ENCODE measurements around the gene NLGN4X. TPM values are rescaled to one million over a fixed set of nuclear protein-coding genes. Genes with fewer than 3 reads are reported as not detected.

Gene NLGN4X
- total RNA-seq, 4 donors from 2014 or later = 0.45 to 3.2 (median 0.86) TPM

DNA sequence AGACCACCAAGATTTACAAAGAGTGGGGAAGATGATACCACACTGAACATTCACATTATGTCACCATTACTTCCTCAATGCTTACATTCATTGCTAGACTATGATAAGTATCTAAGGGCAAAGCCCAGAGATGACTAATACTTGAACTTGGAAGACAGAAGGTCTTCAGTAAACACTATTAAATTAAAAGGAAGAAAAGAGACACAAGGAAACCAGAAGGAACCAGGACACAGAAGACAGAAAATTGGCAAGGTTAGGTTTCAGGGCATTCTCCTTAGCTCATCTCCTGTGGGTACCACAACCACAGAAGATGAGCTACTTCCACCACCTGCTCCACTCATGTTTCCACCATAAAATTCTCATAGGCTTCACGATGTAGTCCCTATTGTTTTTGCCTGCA lies 64.9 kb downstream of the NLGN4X start:
- WGBS, 2 donors = 67 to 92% methylated on average over 1 of the region's 1 CpG
- H3K4me1 ChIP-seq = no peaks in the 10 kb centered on the region
- H3K4me3 ChIP-seq (replicated peaks in 1 of 3) = no peak overlapping the region
- TF ChIP-seq POLR2A (IDR thresholded peaks at IDR 0.05) = no peak
- TF ChIP-seq, protein P1, sequence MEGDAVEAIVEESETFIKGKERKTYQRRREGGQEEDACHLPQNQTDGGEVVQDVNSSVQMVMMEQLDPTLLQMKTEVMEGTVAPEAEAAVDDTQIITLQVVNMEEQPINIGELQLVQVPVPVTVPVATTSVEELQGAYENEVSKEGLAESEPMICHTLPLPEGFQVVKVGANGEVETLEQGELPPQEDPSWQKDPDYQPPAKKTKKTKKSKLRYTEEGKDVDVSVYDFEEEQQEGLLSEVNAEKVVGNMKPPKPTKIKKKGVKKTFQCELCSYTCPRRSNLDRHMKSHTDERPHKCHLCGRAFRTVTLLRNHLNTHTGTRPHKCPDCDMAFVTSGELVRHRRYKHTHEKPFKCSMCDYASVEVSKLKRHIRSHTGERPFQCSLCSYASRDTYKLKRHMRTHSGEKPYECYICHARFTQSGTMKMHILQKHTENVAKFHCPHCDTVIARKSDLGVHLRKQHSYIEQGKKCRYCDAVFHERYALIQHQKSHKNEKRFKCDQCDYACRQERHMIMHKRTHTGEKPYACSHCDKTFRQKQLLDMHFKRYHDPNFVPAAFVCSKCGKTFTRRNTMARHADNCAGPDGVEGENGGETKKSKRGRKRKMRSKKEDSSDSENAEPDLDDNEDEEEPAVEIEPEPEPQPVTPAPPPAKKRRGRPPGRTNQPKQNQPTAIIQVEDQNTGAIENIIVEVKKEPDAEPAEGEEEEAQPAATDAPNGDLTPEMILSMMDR (IDR thresholded peaks at IDR 0.05) = no peak
- H3K27ac ChIP-seq = no peak overlapping the region
- intact Hi-C loops (cut with DNase I) = no loop called here
- no peak for DNase-seq
- H3K9me3 ChIP-seq = no peaks in the 10 kb centered on the region
- no peaks in the 10 kb centered on the region for H3K36me3 ChIP-seq
- no peaks in the 10 kb centered on the region for H3K27me3 ChIP-seq

- Histone ChIP-seq H3K9me3 (no peaks in the 10 kb centered on the region), H3K27ac (no peak overlapping the region), H3K4me3 (replicated peaks in 1 of 3) (no peak overlapping the region), H3K4me1 (no peaks in the 10 kb centered on the region), H3K36me3 (no peaks in the 10 kb centered on the region), H3K27me3 (no peaks in the 10 kb centered on the region)
- TF ChIP-seq, protein P1 (IDR thresholded peaks at IDR 0.05) = no peak
- no peak for TF ChIP-seq POLR2A (IDR thresholded peaks at IDR 0.05)
- intact Hi-C loops (cut with DNase I) = no loop called here
- WGBS, 2 donors = 44 to 67% methylated on average over 3 to 4 of the region's 5 CpGs
- DNase-seq = no peak
These were observed 69.2 kb downstream of the NLGN4X start for GRCh38 chrX:6159468-6159867.

DNA sequence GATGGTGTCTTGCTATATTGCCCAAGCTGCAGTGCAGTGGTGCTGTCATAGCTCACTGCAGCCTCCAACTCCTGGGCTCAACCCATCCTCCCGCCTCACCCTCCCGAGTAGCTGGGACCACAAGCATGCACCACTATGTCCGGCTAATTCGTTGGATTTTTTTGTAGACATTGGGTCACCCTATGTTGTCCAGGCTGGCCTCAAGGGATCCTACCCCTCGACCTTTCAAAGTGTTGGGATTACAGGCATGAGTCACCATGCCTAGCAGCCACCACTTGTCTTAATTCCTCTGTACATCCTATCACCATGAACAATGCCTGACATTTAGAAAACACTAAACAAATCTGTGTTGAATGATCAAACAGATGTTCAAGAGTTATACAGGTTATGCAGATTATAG lies 76.7 kb downstream of the NLGN4X start:
- intact Hi-C loops (cut with DNase I) = no loop called here
- H3K27ac ChIP-seq = no peak overlapping the region
- H3K4me1 ChIP-seq = no peaks in the 10 kb centered on the region
- H3K9me3 ChIP-seq = no peaks in the 10 kb centered on the region
- H3K27me3 ChIP-seq = no peaks in the 10 kb centered on the region
- H3K36me3 ChIP-seq = no peaks in the 10 kb centered on the region
- 85 to 93% methylated on average over 4 to 5 of the region's 5 CpGs for WGBS, 2 donors
- no peak for DNase-seq
- H3K4me3 ChIP-seq (replicated peaks in 1 of 3) = no peak overlapping the region
- no peak for TF ChIP-seq POLR2A (IDR thresholded peaks at IDR 0.05)
- TF ChIP-seq, protein P1 (IDR thresholded peaks at IDR 0.05) = no peak

DNA sequence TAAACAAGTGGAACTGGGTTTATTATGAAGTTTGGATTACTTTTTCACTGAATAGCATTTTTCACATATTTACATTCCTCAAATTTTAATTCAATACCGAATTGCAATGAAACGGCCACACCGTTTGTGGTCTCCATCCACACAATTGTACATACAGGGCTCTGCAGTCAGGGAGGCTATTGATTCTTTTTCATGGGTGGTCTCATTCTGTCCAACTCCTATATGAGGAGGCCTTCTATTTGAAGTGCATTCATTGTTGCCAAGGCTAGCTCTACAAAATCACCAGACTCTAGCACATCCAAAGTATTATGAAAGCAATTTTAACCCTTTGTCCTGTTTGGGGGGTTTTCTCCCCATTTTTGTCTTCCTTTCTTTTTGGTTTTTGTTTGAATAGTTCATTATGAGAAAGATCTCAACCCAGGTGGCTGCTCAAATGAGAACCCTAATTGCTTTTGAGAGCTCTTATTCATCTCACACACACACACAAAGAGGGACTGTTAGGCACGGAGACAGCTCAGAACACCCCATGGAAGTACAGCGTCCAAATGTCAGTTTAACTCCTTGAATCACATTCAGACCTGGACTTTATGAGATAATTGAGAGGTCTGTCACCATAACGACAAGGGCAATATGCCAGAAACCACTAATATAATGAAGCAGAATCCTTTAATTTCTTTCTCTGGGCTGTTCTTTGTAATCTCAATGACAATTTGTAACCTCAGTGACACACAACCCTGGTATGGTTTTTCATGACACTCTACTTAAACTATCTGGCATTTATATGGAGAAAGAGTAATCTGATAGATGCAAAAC lies 79.4 kb downstream of the NLGN4X start:
- intact Hi-C loops (cut with DNase I) = no loop called here
- Histone ChIP-seq H3K27me3 (no peaks in the 10 kb centered on the region), H3K27ac (no peak overlapping the region), H3K4me1 (no peaks in the 10 kb centered on the region), H3K4me3 (replicated peaks in 1 of 3) (no peak overlapping the region), H3K9me3 (no peaks in the 10 kb centered on the region), H3K36me3 (no peaks in the 10 kb centered on the region)
- TF ChIP-seq, protein P1 (IDR thresholded peaks at IDR 0.05) = no peak
- DNase-seq = no peak
- 52 to 58% methylated on average over 6 of the region's 6 CpGs for WGBS, 2 donors

DNA sequence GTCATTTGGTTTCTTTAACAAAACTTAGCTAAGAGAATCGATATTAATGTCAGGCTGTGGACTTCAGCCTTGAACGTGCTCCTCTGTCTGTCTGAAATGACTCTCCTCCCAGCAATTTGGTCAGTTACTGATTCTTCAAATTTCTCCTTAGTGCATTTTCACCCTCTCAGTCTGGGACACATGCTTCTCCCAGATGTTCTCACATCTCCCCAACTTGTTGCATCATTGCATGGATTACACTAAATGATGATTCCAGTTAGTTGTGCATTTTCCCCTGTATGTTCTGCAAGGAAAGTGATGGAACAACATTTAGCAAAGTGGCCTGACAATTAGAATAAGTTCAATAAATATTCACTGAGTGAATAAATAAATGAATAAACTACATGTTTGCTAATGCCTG lies 94.4 kb downstream of the NLGN4X start:
- Histone ChIP-seq H3K4me3 (replicated peaks in 1 of 3) (no peak overlapping the region), H3K27me3 (no peaks in the 10 kb centered on the region), H3K36me3 (no peaks in the 10 kb centered on the region), H3K4me1 (no peaks in the 10 kb centered on the region), H3K9me3 (no peaks in the 10 kb centered on the region), H3K27ac (no peak overlapping the region)
- TF ChIP-seq POLR2A (IDR thresholded peaks at IDR 0.05) = no peak
- TF ChIP-seq, protein P1 (IDR thresholded peaks at IDR 0.05) = no peak
- DNase-seq = no peak
- 17 to 71% methylated on average over 2 of the region's 2 CpGs for WGBS, 2 donors
- intact Hi-C loops (cut with DNase I) = no loop called here
